Stimulated activated CD4-positive, alpha-beta T cell treated with anti-CD3 and anti-CD28 coated beads, TNF-alpha, amount 100 ng/mL, for 24 hours (primary cell): ENCODE results near the gene MGAT4B.

Source experiments
- DNase-seq, 3 experiments: peaks; one replicate each; pipeline ENCODE4 v3.0.0-alpha.2; 2020; ENCODE audit warnings: low read depth in 3 of 3

Gene MGAT4B

DNA sequence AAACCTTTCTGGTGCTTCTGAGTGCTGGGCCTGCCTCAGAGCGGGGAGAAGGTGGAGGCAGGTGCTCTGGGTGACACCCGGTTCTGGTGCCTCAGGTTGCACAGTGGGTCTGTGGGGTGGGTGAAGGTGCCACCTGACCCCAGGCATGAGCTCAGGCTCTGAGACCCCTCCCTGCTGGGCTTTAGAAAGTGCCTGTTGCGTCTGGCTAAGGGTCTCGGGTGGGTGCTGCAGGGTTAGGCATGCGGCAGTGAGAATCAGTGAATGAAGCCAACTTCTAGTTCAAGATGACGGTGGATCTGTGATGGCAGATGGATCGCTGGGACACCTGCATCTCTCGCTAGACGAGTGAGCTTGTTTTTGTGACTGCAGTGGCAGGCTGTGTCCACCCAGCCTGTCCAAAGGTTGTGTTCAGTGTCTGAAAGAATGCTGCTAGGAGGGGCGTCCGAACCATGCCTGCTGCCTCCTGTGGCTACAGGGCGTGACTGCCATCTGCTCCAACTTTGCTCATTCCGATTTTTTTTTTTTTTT lies 19.1 kb upstream of the MGAT4B start:
- DNase-seq: no peak

DNA sequence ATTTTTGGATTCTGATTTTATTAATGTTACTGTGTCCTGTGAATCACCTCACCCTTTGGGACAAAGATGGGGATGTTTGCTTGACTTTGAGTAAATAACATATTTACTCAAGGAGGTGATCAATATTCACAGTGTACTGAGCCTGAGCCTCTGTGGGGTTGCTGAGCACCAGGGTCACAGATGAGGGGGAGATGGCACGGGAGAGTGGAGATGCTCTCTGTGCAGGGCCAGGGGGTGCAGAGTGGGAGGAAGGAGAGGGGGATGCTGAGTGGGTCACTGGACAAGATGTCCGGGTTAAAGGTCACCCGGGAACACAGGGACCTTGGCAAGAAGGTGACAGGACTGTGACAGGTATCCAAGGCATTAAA lies 18.1 kb upstream of the MGAT4B start:
- DNase-seq: no peak

DNA sequence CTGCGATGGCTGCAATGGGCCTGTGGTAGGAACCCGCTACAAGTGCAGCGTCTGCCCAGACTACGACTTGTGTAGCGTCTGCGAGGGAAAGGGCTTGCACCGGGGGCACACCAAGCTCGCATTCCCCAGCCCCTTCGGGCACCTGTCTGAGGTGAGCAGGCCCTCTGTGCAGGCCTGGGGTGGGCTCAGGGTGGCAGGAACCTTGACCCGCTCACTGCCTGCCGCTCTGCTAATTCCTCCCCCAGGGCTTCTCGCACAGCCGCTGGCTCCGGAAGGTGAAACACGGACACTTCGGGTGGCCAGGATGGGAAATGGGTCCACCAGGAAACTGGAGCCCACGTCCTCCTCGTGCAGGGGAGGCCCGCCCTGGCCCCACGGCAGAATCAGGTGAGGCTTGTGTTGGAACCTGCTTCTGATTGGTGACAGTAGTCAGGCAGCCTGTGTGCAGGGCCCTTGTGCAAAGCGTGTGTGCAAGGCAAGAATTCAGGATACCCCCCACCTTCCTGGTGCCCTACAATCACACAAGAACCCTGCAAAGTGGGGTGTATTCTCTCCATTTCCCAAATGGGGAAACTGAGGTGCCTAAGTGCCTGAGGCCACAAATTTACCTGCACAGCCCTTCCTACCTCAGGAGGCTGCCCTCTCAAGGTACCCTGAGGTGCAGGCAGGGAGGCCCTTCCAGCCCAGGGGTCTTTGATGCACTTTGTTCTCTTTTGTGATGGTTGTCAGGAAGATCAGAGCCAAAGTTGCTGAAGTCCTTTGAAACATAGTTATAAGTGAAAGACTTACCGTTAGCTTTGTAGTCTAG lies 17.5 kb upstream of the MGAT4B start:
- no peak for DNase-seq

- DNase-seq: no peak
These were observed 15.9 kb upstream of the MGAT4B start for GRCh38 chr5:179822444-179822990.

DNA sequence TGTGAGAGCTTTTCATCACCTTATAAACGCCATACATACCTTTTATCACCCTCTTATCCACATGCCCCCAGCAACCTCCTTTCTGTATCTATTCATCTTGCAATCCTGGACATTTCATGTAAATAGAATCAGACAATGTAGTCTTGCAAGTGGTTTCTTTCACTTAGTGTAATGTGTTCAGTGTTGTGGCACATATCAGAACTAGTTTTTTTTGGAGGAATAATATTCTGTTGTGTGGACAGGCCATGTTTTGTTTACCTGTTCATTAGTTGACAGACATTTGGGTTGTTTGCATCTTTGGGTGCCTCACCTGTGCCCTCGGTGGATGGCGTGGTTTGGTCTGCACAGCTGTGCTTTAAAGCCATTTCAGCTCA lies 15.4 kb upstream of the MGAT4B start:
- DNase-seq: no peak

- peak; percentile 60 to 85 (median 65) for DNase-seq
These were observed 14.8 kb upstream of the MGAT4B start for GRCh38 chr5:179821298-179822058.

GRCh38 chr5:179820483-179821297 lies 14.0 kb upstream of the MGAT4B start, which contains the start of gene SQSTM1:
Gene SQSTM1 (plus strand): TSS chr5:179820905. CDS start chr5:179820937, 32 bp downstream.
- peak; percentile 49 to 78 (median 69) for DNase-seq

DNA sequence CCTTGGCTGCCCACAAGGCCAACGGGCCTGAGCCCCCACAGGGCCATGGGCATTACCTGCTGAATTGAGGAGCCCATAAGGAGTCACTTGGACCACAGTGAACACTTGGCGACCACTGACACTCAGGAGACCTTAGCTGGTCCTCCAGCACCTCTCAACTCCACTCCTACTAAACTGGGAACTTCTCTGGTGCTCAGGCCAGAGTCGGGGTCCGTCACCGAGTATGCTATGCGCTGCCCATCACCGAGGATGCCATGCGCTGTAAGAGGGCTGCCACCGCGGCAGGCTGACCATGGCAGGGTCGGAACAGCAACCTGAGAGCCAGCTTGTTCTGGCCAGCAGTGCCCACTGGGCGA lies 13.4 kb upstream of the MGAT4B start:
- DNase-seq: no peak

GRCh38 chr5:179819296-179820126 lies 12.8 kb upstream of the MGAT4B start:
- peak in 1 of 3 experiments; percentile 37 for DNase-seq

DNA sequence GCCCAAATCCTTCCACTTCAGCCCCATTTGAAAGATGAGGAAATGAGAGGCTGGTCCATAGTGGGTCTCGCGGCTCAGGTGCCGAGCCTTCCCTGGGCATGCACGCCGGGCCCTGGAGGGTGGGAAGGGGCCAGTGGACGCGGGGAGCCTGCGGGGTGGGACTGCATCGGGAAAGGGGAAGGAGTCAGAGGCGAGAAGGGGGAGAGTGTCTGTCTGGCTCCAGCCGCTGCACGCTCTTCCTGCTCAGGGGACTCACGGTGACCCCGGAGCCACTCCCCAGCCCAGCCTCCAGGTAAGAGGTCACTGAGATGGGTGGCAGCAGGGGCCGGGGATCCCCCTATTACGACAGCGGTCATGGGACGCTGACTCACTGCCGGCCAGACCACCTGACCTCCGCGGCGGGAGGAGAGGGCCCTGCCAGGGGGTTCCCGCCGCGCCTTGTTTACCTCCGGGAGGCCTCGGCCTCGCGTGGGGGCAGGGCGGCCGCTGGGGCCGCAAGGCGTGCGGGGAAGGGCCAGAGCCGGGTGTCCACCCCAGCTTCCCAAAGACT lies 12.2 kb upstream of the MGAT4B start:
- DNase-seq: peak; percentile 60 to 81 (median 65)

GRCh38 chr5:179817890-179818745 lies 11.5 kb upstream of the MGAT4B start:
- DNase-seq: no peak

DNA sequence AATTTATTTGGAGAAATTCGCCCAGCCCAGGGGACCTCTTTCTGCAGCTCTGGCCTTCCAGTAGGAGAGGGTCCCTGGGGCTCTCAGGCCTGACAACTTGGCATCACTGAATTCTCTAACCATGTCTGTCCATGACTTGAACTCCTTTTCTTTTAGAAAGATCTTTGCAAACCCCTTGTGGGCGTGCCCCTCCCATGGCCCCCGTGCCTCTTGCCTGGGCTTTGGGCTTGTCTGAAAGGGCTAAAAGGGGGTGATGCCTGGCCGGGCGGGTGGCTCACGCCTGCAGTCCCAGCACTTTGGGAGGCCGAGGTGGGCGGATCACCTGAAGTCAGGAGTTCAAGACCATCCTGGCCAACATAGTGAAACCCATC lies 10.8 kb upstream of the MGAT4B start:
- no peak for DNase-seq

DNA sequence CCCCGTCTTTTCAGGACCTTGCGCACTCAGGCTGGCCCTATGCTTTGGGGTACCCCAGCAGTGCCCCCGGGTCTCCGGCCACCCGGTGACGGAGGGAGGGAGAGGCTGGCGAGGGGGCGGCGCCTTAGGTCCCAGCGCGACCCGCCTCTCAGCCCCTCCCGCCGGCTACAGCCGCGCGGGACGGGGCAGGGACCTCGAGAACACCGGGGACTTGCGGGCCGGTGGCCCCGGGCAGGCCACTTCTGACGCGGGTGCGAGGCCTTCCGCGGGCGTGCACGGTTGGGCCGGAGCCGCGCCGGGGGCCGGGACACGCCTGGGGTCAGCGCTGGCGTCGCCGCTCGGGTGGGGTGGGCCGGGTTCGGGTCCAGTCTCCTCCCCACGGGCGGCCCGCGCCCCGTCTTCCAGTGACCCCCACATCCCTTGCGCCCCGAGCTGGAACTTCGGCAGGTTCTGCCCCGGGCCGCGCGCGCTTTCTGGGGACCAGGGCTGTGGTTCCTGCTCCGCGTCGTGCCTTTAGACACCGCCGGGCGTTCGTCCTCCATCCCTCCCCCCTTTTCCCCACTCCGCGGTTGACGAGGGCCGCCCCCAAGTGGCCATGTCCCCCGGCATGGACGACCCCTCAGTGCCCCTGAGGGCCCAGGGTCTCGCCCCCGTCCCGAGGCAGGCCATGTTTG lies 10.3 kb upstream of the MGAT4B start:
- DNase-seq: no peak

GRCh38 chr5:179816401-179816795 lies 9.7 kb upstream of the MGAT4B start:
- DNase-seq: no peak

- no peak for DNase-seq
These were observed 9.0 kb upstream of the MGAT4B start for GRCh38 chr5:179815491-179816249.

GRCh38 chr5:179814090-179814489 lies 7.4 kb upstream of the MGAT4B start:
- DNase-seq: no peak

DNA sequence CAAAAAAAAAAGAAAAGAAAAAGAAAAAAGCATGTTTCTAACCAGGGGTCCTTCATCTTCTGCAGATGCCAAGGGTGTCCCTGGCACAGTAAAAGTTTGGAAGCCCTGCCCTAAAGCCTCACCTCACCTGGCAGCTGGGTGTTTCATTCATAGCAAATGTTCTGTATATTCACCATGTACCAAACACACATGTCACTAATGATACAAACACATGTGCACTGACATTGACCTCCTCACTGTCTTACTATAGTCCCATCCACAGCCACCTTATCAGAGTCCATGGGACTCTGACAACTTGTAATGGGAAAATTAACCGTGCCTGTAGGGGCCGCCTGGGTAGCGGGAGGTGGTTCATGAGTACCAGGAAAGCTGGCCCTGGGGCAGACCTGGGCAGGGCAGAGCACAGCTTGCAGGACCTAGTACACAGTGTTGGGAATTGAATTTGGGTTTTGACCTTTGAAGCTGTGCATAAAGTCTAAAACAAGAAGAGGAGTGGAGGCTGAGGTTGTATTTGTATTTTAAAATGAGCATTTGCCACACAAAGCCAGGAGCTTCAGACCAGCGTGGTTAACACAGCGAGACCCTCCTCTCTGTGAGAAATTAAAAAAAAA lies 6.4 kb upstream of the MGAT4B start:
- DNase-seq: no peak
